ENCODE data around the gene OR1L8. TPM values are rescaled to one million over a fixed set of nuclear protein-coding genes. Genes with fewer than 3 reads are reported as not detected.

The OR1L8 gene
- total RNA-seq, 1 experiment from 2014 or later, result not detected

GRCh38 chr9:122609804-122610203, 26.6 kb upstream of the OR1L8 start:
- ATAC-seq (no peak), DNase-seq (peak; percentile 16)
- no peaks in the 10 kb centered on the region for H3F3A ChIP-seq (ENCODE audit: low read length, unreplicated experiment)
- no peak overlapping the region for H3K4me3 ChIP-seq (ENCODE audit: low read length)
- no peak overlapping the region for H3K4me2 ChIP-seq (ENCODE audit: low read length)
- no peaks in the 10 kb centered on the region for H4K20me1 ChIP-seq (ENCODE audit: low read length)
- POLR2A ChIA-PET (ENCODE audit: unreplicated experiment), result no interaction called here
- CTCF ChIA-PET, result no interaction called here
- BruUV-seq (replicated peaks), result no TSS peak
- no peak overlapping the region for H3K27ac ChIP-seq (ENCODE audit: low read length)
- H3K36me3 ChIP-seq (ENCODE audit: low read depth, low read length), result no peaks in the 10 kb centered on the region
- H2AFZ ChIP-seq (ENCODE audit: low read length), result no peak overlapping the region
- H3K9ac ChIP-seq (ENCODE audit: low read length), result no peak overlapping the region
- H3K27me3 ChIP-seq (ENCODE audit: low read length), result peaks cover 20% of the 10 kb centered on the region; the same call in 1 of the 2 replicates
- no peak for TF ChIP-seq EZH2phosphoT487 (IDR thresholded peaks at IDR 0.05; ENCODE audit: borderline replicate concordance, low read length)
- no peak for TF ChIP-seq EZH2 (IDR thresholded peaks at IDR 0.05; ENCODE audit: low read length, unreplicated experiment)
- H3K79me2 ChIP-seq (ENCODE audit: low read length), result no peaks in the 10 kb centered on the region
- H3K4me1 ChIP-seq (ENCODE audit: insufficient read depth, low read length), result no peaks in the 10 kb centered on the region
- intact Hi-C loops (cut with micrococcal nuclease), result no loop called here
- H3K9me3 ChIP-seq (ENCODE audit: low read length), result no peaks in the 10 kb centered on the region
- no peaks in the 10 kb centered on the region for H3K9me2 ChIP-seq (replicated peaks; ENCODE audit: low read length)

DNA sequence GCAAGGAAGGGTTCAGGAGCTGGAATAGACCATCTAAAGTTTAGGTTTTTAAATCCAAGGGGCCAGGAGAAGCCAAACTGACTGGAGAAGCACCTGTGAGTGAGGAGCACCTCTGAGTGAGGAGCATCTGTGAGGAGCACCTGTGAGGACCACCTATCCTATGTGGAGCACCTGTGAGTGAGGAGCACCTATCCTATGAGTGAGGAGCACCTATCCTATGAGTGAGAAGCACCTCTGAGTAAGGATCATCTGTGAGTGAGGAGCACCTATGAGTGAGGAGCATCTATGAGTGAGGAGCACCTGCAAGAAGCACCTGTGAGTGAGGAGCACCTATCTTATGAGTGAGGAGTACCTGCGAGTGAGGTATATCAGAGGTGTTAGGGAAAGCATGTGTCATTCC, 23.4 kb upstream of the OR1L8 start:
- ATAC-seq (no peak), DNase-seq (no peak)
- no peaks in the 10 kb centered on the region for H3F3A ChIP-seq (ENCODE audit: low read length, unreplicated experiment)
- no peak overlapping the region for H3K9ac ChIP-seq (ENCODE audit: low read length)
- ChIA-PET CTCF (no interaction called here), POLR2A (ENCODE audit: unreplicated experiment) (no interaction called here)
- no peak overlapping the region for H3K4me2 ChIP-seq (ENCODE audit: low read length)
- H3K27me3 ChIP-seq (ENCODE audit: low read length), result peaks cover 23% of the 10 kb centered on the region; the same call in 1 of the 2 replicates
- H3K4me3 ChIP-seq (ENCODE audit: low read length), result no peak overlapping the region
- no peaks in the 10 kb centered on the region for H3K4me1 ChIP-seq (ENCODE audit: insufficient read depth, low read length)
- TF ChIP-seq CTCF (conservative IDR thresholded peaks at IDR 0.05; ENCODE audit: low read depth, low read length) (no peak), EZH2 (IDR thresholded peaks at IDR 0.05; ENCODE audit: low read length, unreplicated experiment) (no peak), EZH2phosphoT487 (IDR thresholded peaks at IDR 0.05; ENCODE audit: borderline replicate concordance, low read length) (no peak)
- no peaks in the 10 kb centered on the region for H3K36me3 ChIP-seq (ENCODE audit: low read depth, low read length)
- no peaks in the 10 kb centered on the region for H3K79me2 ChIP-seq (ENCODE audit: low read length)
- H3K9me3 ChIP-seq (ENCODE audit: low read length), result no peaks in the 10 kb centered on the region
- intact Hi-C loops (cut with micrococcal nuclease), result no loop called here
- no peaks in the 10 kb centered on the region for H3K9me2 ChIP-seq (replicated peaks; ENCODE audit: low read length)
- H4K20me1 ChIP-seq (ENCODE audit: low read length), result no peaks in the 10 kb centered on the region
- no peak overlapping the region for H3K27ac ChIP-seq (ENCODE audit: low read length)
- H2AFZ ChIP-seq (ENCODE audit: low read length), result no peak overlapping the region
- no TSS peak for BruUV-seq (replicated peaks)

DNA sequence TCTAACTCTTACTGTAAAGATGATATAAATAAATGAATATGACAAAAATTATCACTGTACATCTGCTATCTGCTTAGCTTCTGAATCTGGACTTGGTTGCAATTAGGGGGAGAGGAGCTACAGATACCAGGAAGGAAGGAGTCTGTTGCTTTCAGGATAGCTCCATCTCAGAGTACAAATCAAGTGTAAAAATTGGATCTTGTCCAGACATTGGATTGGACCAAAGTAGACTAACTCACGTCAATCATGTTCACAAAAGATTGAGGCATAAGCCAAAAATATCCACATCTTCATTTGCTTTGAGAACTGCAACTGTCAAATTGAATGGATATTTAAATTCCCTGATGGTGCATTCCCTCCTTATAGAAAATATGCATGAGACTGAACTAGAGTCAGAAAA, 22.5 kb upstream of the OR1L8 start:
- POLR2A ChIA-PET (ENCODE audit: unreplicated experiment), result interaction anchor here (0.6 kb wide), 1 partner anchor 27 kb away, joined by 17 read pairs; no protein-coding TSS in a partner anchor
- Histone ChIP-seq H3K9ac (ENCODE audit: low read length) (no peak overlapping the region), H3K4me3 (ENCODE audit: low read length) (no peak overlapping the region), H4K20me1 (ENCODE audit: low read length) (no peaks in the 10 kb centered on the region), H3K27ac (ENCODE audit: low read length) (no peak overlapping the region), H3K27me3 (ENCODE audit: low read length) (peaks cover 17% of the 10 kb centered on the region; the same call in 1 of the 2 replicates), H3F3A (ENCODE audit: low read length, unreplicated experiment) (no peaks in the 10 kb centered on the region), H3K79me2 (ENCODE audit: low read length) (no peaks in the 10 kb centered on the region), H3K9me2 (replicated peaks; ENCODE audit: low read length) (no peaks in the 10 kb centered on the region), H3K4me1 (ENCODE audit: insufficient read depth, low read length) (no peaks in the 10 kb centered on the region), H3K4me2 (ENCODE audit: low read length) (no peak overlapping the region), H3K9me3 (ENCODE audit: low read length) (no peaks in the 10 kb centered on the region), H2AFZ (ENCODE audit: low read length) (no peak overlapping the region), H3K36me3 (ENCODE audit: low read depth, low read length) (no peaks in the 10 kb centered on the region)
- BruUV-seq (replicated peaks), result no TSS peak
- ATAC-seq (no peak), DNase-seq (no peak)
- intact Hi-C loops (cut with micrococcal nuclease), result no loop called here
- CTCF ChIA-PET, result no interaction called here
- TF ChIP-seq CTCF (conservative IDR thresholded peaks at IDR 0.05; ENCODE audit: low read depth, low read length), result no peak
- no peak for TF ChIP-seq EZH2phosphoT487 (IDR thresholded peaks at IDR 0.05; ENCODE audit: borderline replicate concordance, low read length)
- no peak for TF ChIP-seq EZH2 (IDR thresholded peaks at IDR 0.05; ENCODE audit: low read length, unreplicated experiment)
